A549 (cell line): ENCODE measurements around the gene CDC42SE2.

Experiments
- ZFP36 ChIP-seq: fragments of 450-650 bp; IDR thresholded peaks from 2 replicates; pipeline ENCODE4 v1.6.1; 2014; ENCODE audit warnings: borderline replicate concordance; ENCODE audit not compliant: partially characterized antibody
- TF ChIP-seq, protein P1 (sequence below): IDR thresholded peaks from 2 replicates; pipeline ENCODE4 v1.6.1; 2012

DNA sequence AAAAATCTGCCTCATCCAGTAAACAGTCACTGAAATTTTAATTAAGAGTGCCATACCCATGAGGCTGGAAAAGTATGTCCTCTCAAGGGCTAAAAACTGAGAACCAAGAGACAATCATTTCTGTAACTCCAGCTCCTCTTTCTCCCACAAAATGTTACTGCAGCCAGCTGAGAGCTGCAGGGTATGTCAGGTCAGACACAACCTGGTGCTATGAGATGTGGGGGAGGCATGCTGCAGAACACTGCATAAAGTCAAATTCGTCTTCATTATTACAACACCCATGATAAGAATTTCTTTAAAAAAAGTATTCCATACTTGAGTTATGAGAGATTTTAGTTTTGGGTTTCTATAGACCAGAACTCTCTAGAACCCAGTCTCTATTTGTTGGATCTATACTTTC, 162.2 kb downstream of the CDC42SE2 start:
- no peak for TF ChIP-seq ZFP36
- TF ChIP-seq, protein P1, sequence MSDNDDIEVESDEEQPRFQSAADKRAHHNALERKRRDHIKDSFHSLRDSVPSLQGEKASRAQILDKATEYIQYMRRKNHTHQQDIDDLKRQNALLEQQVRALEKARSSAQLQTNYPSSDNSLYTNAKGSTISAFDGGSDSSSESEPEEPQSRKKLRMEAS, result no peak
